ENCODE data around the gene CYB561D2. TPM values are rescaled to one million over a fixed set of nuclear protein-coding genes. Genes with fewer than 3 reads are reported as not detected.

Gene CYB561D2
- total and polyA plus RNA-seq, 2 of the 13 experiments (the other 11 are each of a cell fraction or from before 2014, with no cell fraction given) = 11.1 to 17.2 TPM

DNA sequence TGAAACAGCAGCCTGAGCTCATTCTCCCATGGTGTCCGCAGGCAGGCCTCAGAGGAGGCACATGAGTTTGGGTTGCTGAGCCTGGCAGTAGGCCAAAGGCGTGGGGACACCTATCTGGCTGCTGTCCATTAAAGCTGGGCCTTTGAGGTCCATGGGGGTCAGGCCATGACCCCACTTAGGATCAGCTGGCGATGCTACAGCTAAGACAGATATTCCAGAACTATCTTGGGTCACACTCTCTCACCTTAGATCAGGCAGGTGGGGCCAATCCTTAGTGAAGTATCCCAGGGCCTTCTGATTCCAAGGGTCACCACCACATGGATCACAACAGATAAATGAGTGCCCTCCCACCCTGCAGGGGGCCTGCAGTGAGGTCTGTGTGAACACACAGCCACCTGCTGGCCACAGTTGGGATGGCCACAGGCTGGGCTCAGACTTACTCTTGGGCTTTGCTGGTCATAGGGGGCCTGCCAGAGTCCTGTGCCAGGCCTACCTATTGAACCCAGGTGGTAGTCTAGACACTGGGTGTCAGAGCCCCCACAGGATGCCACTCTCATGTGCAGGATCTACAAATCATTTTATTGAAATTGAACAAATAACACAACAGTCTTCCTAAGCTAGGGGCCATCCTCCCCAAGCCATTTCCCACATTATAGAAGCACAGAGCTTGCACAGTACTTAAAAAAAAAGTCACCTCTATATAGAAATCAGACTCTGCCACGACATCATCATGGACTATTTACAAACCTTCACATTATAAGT is 26.1 kb upstream of the CYB561D2 start (continued):
- TF ChIP-seq, protein P1, sequence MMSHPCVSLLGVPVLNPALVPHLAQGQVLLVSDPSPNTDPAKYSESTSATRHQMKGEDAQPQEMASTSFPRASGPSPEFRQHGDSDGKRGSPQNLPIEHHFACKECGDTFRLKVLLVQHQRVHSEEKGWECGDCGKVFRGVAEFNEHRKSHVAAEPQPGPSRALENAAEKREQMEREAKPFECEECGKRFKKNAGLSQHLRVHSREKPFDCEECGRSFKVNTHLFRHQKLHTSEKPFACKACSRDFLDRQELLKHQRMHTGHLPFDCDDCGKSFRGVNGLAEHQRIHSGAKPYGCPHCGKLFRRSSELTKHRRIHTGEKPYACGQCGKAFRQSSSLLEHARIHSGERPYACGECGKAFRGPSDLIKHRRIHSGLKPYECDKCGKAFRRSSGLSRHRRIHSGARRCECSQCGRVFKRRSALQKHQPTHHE (CRISPR knock-in tag; IDR thresholded peaks at IDR 0.05; ENCODE audit: borderline replicate concordance) = no peak
- peak; percentile 80 for TF ChIP-seq TGIF2 (CRISPR knock-in tag; IDR thresholded peaks at IDR 0.05)
- TF ChIP-seq, protein P2, sequence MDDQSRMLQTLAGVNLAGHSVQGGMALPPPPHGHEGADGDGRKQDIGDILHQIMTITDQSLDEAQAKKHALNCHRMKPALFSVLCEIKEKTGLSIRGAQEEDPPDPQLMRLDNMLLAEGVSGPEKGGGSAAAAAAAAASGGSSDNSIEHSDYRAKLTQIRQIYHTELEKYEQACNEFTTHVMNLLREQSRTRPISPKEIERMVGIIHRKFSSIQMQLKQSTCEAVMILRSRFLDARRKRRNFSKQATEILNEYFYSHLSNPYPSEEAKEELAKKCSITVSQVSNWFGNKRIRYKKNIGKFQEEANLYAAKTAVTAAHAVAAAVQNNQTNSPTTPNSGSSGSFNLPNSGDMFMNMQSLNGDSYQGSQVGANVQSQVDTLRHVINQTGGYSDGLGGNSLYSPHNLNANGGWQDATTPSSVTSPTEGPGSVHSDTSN (CRISPR knock-in tag; IDR thresholded peaks at IDR 0.05; ENCODE audit: borderline replicate concordance) = no peak
- TF ChIP-seq, protein P3, sequence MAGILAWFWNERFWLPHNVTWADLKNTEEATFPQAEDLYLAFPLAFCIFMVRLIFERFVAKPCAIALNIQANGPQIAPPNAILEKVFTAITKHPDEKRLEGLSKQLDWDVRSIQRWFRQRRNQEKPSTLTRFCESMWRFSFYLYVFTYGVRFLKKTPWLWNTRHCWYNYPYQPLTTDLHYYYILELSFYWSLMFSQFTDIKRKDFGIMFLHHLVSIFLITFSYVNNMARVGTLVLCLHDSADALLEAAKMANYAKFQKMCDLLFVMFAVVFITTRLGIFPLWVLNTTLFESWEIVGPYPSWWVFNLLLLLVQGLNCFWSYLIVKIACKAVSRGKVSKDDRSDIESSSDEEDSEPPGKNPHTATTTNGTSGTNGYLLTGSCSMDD (CRISPR knock-in tag; IDR thresholded peaks at IDR 0.05) = no peak
- no peak for TF ChIP-seq TBL1XR1 (IDR thresholded peaks at IDR 0.05; ENCODE audit: borderline replicate concordance, low read length, partially characterized antibody)
- TF ChIP-seq SRSF9 (IDR thresholded peaks at IDR 0.05; ENCODE audit: borderline replicate concordance, insufficient read depth, low read depth, low read length, poor library complexity, severe bottlenecking) = no peak
- TF ChIP-seq ZNF569 (CRISPR knock-in tag; IDR thresholded peaks at IDR 0.05; ENCODE audit: borderline replicate concordance) = no peak
- peak; percentile 35; the same call in 1 of the 2 replicates for TF ChIP-seq SOX5 (CRISPR knock-in tag; IDR thresholded peaks at IDR 0.05; ENCODE audit: borderline replicate concordance)
- no peak for TF ChIP-seq GZF1 (CRISPR knock-in tag; IDR thresholded peaks at IDR 0.05)
- TF ChIP-seq ISX (CRISPR knock-in tag; conservative IDR thresholded peaks at IDR 0.05) = no peak
- TF ChIP-seq ZNF776 (CRISPR knock-in tag; IDR thresholded peaks at IDR 0.05) = no peak
- TF ChIP-seq ZSCAN30 (CRISPR knock-in tag; IDR thresholded peaks at IDR 0.05) = no peak
- TF ChIP-seq, protein P4, sequence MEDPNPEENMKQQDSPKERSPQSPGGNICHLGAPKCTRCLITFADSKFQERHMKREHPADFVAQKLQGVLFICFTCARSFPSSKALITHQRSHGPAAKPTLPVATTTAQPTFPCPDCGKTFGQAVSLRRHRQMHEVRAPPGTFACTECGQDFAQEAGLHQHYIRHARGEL (CRISPR knock-in tag; IDR thresholded peaks at IDR 0.05) = no peak
- TF ChIP-seq ZNF256 (CRISPR knock-in tag; conservative IDR thresholded peaks at IDR 0.05) = no peak
- TF ChIP-seq, protein P5, sequence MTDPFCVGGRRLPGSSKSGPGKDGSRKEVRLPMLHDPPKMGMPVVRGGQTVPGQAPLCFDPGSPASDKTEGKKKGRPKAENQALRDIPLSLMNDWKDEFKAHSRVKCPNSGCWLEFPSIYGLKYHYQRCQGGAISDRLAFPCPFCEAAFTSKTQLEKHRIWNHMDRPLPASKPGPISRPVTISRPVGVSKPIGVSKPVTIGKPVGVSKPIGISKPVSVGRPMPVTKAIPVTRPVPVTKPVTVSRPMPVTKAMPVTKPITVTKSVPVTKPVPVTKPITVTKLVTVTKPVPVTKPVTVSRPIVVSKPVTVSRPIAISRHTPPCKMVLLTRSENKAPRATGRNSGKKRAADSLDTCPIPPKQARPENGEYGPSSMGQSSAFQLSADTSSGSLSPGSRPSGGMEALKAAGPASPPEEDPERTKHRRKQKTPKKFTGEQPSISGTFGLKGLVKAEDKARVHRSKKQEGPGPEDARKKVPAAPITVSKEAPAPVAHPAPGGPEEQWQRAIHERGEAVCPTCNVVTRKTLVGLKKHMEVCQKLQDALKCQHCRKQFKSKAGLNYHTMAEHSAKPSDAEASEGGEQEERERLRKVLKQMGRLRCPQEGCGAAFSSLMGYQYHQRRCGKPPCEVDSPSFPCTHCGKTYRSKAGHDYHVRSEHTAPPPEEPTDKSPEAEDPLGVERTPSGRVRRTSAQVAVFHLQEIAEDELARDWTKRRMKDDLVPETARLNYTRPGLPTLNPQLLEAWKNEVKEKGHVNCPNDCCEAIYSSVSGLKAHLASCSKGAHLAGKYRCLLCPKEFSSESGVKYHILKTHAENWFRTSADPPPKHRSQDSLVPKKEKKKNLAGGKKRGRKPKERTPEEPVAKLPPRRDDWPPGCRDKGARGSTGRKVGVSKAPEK (CRISPR knock-in tag; IDR thresholded peaks at IDR 0.05; ENCODE audit: borderline replicate concordance) = no peak
- TF ChIP-seq PHF8 (CRISPR knock-in tag; IDR thresholded peaks at IDR 0.05) = peak; percentile 33; the same call in 1 of the 2 replicates
- TF ChIP-seq MBNL3 (CRISPR knock-in tag; conservative IDR thresholded peaks at IDR 0.05) = no peak
- no peak for TF ChIP-seq ZSCAN20 (CRISPR knock-in tag; IDR thresholded peaks at IDR 0.05; ENCODE audit: borderline replicate concordance)
- no peak for TF ChIP-seq JDP2 (CRISPR knock-in tag; IDR thresholded peaks at IDR 0.05; ENCODE audit: borderline replicate concordance)
- TF ChIP-seq LCORL (IDR thresholded peaks at IDR 0.05) = no peak
- peak; percentile 43; the same call in 1 of the 2 replicates for TF ChIP-seq LCORL (CRISPR knock-in tag; IDR thresholded peaks at IDR 0.05)
- TF ChIP-seq REPIN1 (CRISPR knock-in tag; IDR thresholded peaks at IDR 0.05; ENCODE audit: borderline replicate concordance, low read depth) = no peak
- no peak; the same call in 1 of the 2 replicates for TF ChIP-seq MXD4 (CRISPR knock-in tag; IDR thresholded peaks at IDR 0.05)
